Right atrium auricular region (tissue), 2 donors: ENCODE data around the gene SLC17A8. TPM values are rescaled to one million over a fixed set of nuclear protein-coding genes. Genes with fewer than 3 reads are reported as not detected.

Source experiments
- DNase-seq: peaks from one replicate; pipeline ENCODE4 v3.0.0-alpha.2; 2019; ENCODE audit warnings: low spot score
- H3K27ac ChIP-seq, 2 donors: fragments of 200-600 bp; sonication (generic); 1 replicate in 1 of 2; 2 replicates in 1 of 2; pipeline ENCODE4 v1.5.1; 2016 to 2019
- H3K27me3 ChIP-seq, 2 donors: fragments of 200-600 bp; sonication (generic); one replicate each; pipeline versions ENCODE4 v1.5.1 to v1.6.0; 2017 to 2019
- H3K36me3 ChIP-seq: fragments of 200-600 bp; sonication (generic); one replicate; pipeline ENCODE4 v1.5.1; 2016
- H3K4me1 ChIP-seq, 2 donors: fragments of 200-600 bp; sonication (generic); one replicate each; pipeline versions ENCODE4 v1.5.1 to v1.6.0; 2017 to 2019
- H3K4me3 ChIP-seq, 2 donors: fragments of 200-600 bp; sonication (generic); 1 replicate in 1 of 2; 2 replicates in 1 of 2; pipeline ENCODE4 v1.5.1; 2017 to 2019; ENCODE audit warnings: mild to moderate bottlenecking in 1 of 2, moderate library complexity in 1 of 2
- H3K9me3 ChIP-seq, 2 donors: fragments of 200-600 bp; sonication (generic); one replicate each; pipeline ENCODE4 v1.5.1; 2019
- CTCF ChIP-seq, 2 donors: fragments of 200-600 bp; sonication (generic); IDR thresholded peaks; one replicate each; pipeline ENCODE4 v1.5.1; 2019; ENCODE audit warnings: antibody characterized with exemption in 2 of 2
- total RNA-seq, 2 donors: library from RNA; depleted of rRNA; stranded (reverse); fragments of >200 nt; gene quantifications; one replicate each; pipeline ENCODE4 v1.1.0, GENCODE V29; 2016

Gene SLC17A8
- total RNA-seq, 2 donors from 2014 or later: not detected

- H3K4me1 ChIP-seq: no peaks in the 10 kb centered on the region
- H3K27ac ChIP-seq: no peak overlapping the region
- H3K27me3 ChIP-seq: no peaks in the 10 kb centered on the region
- no peaks in the 10 kb centered on the region for H3K9me3 ChIP-seq
- no peak for DNase-seq
- H3K36me3 ChIP-seq: no peaks in the 10 kb centered on the region
- TF ChIP-seq CTCF (IDR thresholded peaks at IDR 0.05): no peak
- H3K4me3 ChIP-seq: no peak overlapping the region
Measured at GRCh38 chr12:100395811-100396210, 38.9 kb downstream of the SLC17A8 start.

GRCh38 chr12:100398307-100398706 is 41.4 kb downstream of the SLC17A8 start:
- DNase-seq: no peak
- no peaks in the 10 kb centered on the region for H3K27me3 ChIP-seq

GRCh38 chr12:100399095-100399494 is 42.2 kb downstream of the SLC17A8 start:
- Histone ChIP-seq H3K4me1 (no peaks in the 10 kb centered on the region), H3K27ac (no peak overlapping the region), H3K36me3 (no peaks in the 10 kb centered on the region), H3K27me3 (no peaks in the 10 kb centered on the region), H3K9me3 (no peaks in the 10 kb centered on the region), H3K4me3 (no peak overlapping the region)
- no peak for DNase-seq
- no peak for TF ChIP-seq CTCF (IDR thresholded peaks at IDR 0.05)

More at GRCh38 chr12:100398307-100398706, 41.4 kb downstream of the SLC17A8 start:
- no peak for TF ChIP-seq CTCF (IDR thresholded peaks at IDR 0.05)
- no peaks in the 10 kb centered on the region for H3K36me3 ChIP-seq
- no peaks in the 10 kb centered on the region for H3K9me3 ChIP-seq
- no peaks in the 10 kb centered on the region for H3K4me1 ChIP-seq
- no peak overlapping the region for H3K4me3 ChIP-seq
- H3K27ac ChIP-seq: no peak overlapping the region

GRCh38 chr12:100401660-100402059 is 44.8 kb downstream of the SLC17A8 start:
- DNase-seq: no peak
- TF ChIP-seq CTCF (IDR thresholded peaks at IDR 0.05): no peak
- Histone ChIP-seq H3K36me3 (no peaks in the 10 kb centered on the region), H3K4me1 (no peaks in the 10 kb centered on the region), H3K27ac (no peak overlapping the region), H3K27me3 (no peaks in the 10 kb centered on the region), H3K4me3 (no peak overlapping the region), H3K9me3 (no peaks in the 10 kb centered on the region)

- TF ChIP-seq CTCF (IDR thresholded peaks at IDR 0.05): no peak
- Histone ChIP-seq H3K27me3 (no peaks in the 10 kb centered on the region), H3K27ac (no peak overlapping the region), H3K36me3 (no peaks in the 10 kb centered on the region), H3K4me3 (no peak overlapping the region), H3K9me3 (no peaks in the 10 kb centered on the region), H3K4me1 (no peaks in the 10 kb centered on the region)
- DNase-seq: no peak
Measured at GRCh38 chr12:100402763-100403162, 45.9 kb downstream of the SLC17A8 start.

- no peak for DNase-seq
- H3K36me3 ChIP-seq: no peaks in the 10 kb centered on the region
- H3K27me3 ChIP-seq: no peaks in the 10 kb centered on the region
- no peaks in the 10 kb centered on the region for H3K9me3 ChIP-seq
- H3K27ac ChIP-seq: no peak overlapping the region
- no peak for TF ChIP-seq CTCF (IDR thresholded peaks at IDR 0.05)
- H3K4me1 ChIP-seq: no peaks in the 10 kb centered on the region
- no peak overlapping the region for H3K4me3 ChIP-seq
Measured at GRCh38 chr12:100403446-100403845, 46.6 kb downstream of the SLC17A8 start.
